Activated CD8-positive, alpha-beta memory T cell treated with anti-CD3 and anti-CD28 coated beads, Interleukin-2, amount 50 U/mL, for 1 hour (primary cell): ENCODE measurements around the gene DOK3.

ENCODE experiments used
- DNase-seq: peaks from one replicate; pipeline ENCODE4 v3.0.0-alpha.2; 2020; ENCODE audit errors: extremely low read depth

The DOK3 gene, protein sequence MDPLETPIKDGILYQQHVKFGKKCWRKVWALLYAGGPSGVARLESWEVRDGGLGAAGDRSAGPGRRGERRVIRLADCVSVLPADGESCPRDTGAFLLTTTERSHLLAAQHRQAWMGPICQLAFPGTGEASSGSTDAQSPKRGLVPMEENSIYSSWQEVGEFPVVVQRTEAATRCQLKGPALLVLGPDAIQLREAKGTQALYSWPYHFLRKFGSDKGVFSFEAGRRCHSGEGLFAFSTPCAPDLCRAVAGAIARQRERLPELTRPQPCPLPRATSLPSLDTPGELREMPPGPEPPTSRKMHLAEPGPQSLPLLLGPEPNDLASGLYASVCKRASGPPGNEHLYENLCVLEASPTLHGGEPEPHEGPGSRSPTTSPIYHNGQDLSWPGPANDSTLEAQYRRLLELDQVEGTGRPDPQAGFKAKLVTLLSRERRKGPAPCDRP

DNA sequence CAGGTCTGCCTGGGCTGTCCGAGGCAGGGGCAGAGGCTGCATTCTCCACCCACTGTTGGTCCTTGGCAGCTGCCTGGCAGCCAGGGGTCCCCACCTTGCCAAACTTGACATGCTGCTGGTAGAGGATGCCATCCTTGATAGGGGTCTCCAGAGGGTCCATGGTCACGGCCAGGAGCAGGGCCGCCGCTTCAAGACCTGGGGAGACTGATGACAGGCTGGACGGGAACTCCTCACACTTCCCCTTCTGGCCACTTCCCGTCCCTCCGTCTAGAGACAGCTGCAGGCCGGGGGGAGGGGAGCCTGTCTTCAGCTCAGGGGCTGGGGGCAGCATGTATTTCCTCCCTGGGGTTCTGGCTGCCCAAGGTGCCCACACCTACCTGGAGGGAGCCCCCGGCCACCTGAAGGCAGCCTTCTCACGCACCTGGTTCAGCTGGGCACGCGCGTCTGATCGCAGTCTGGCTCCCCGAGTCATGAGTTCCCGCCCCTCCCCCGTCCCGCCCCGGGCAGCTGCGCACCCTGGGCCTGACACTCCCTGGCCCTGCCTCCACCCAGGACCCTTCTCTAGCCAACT is at the start of gene DOK3:
TSS of gene DOK3 (minus strand) at position 446 of the 571 bp plus-strand sequence. CDS start at position 160, 286 bp downstream.
- DNase-seq = no peak

DNA sequence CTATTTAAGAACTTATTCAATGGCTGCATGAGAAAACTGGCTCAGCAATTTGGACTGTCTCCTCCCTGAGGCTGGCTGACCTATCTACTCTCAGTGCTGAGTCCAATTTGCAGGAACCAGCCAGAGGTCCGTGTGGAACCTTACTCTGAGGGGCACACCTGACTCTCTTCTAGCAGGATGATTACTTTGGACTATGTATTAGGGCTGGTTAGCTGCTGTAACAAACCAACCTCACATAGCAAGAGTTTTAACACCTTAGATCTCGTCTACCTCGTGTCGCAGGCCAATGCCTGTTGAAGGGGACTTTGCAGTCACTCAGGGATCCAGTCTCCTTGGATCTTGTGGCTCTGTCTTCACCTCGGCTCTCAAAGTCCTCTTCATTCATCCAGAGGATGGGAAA is 48.2 kb upstream of the DOK3 start:
- DNase-seq = no peak

DNA sequence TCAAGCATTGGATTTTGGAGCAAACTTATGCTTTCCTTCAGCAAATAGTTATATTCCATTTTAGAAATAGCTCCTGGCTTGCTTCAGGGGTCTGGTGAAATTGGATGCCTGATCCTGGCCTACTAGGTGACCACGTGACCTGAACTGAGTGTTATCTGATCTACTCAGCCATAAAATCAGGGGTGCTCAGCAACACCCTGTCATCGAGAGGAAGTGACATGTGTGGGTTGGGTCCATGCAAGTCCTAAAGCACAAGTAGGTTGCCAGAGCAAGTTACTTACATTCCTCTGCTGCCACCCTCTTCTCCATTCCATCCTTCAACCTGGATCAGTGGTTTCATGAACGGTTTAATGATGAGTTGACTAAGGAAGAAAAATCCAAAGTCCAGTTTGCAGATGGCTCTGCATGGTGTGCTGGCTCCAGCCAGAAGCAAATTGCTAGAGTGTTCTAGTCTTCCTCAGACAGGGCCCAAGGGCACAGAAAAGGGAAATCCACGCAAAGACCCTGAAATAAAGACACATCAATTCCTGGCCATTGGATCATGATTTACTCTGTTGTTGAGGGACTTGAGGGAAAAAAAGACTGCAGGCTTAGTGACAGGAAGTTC is 47.5 kb upstream of the DOK3 start:
- DNase-seq = no peak

DNA sequence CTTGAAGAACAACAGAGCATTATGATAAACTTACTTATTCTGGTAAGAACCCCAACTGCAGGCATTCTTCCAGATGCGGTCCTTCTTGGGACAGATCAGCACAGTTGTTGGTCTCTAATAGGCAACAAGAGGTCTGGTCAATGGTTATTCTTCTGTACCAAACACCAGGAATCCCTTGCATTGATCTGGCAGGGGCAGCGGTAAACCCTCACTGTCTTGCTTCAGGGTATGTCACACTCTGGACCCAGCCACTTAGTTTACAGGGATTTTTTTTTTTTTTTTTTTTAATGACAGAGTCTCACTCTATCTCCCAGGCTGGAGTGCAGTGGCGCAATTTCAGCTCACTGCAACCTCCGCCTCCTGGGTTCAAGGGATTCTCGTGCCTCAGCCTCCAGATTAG is 46.0 kb upstream of the DOK3 start:
- DNase-seq = no peak

DNA sequence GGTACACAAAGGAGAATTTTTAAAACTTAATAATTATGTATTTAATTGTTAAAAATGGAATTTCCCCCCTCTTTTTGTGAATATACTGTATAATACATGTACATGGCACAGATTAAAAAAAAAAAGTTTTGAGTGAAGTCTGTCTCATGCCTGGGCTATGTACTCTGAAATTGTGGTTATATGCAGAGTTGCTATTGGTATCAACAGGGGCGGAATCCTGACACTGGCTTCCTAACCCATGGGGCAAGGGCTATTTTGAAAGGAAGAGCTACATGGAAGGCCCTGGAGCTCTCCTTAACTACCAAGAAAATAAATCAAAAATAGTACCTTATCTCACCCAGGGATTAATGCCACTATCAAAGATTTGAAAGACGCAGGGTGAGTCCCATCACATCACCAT is 45.6 kb upstream of the DOK3 start:
- no peak for DNase-seq

DNA sequence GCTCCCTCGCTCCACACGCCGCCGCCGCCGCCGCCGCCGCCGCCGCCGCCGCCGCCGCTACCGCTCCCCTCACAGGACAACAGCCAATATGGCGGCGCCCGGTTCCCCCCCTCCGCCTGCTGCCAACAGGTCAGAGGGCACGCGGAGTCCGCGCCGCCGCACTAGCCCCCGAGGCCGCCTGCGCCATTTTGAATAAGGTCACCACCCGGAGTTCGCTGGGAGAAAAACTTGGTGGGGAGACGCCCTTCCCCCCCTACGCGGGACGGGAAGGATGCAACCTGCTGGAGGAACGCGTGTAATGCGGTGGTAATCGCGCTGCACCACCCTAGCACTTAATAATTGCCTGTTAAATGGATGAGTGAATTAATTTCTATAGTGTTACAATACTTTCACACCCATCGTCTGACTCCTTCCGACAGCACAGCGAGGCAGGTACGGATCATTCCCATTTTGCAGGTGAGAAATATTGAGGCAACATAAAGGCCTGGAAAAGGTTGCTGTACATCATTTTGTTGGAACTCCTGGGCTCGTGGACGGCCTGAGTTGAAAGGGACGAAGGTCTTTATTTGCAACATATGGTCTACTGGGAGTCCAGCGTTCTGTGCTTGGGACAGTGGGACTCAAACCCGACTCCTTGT is 45.0 kb upstream of the DOK3 start, which contains the start of gene FAM193B:
TSS of gene FAM193B (minus strand) at position 90 of the 638 bp plus-strand sequence. CDS start 105 bp downstream, outside the sequence.
- DNase-seq = peak; percentile 79

DNA sequence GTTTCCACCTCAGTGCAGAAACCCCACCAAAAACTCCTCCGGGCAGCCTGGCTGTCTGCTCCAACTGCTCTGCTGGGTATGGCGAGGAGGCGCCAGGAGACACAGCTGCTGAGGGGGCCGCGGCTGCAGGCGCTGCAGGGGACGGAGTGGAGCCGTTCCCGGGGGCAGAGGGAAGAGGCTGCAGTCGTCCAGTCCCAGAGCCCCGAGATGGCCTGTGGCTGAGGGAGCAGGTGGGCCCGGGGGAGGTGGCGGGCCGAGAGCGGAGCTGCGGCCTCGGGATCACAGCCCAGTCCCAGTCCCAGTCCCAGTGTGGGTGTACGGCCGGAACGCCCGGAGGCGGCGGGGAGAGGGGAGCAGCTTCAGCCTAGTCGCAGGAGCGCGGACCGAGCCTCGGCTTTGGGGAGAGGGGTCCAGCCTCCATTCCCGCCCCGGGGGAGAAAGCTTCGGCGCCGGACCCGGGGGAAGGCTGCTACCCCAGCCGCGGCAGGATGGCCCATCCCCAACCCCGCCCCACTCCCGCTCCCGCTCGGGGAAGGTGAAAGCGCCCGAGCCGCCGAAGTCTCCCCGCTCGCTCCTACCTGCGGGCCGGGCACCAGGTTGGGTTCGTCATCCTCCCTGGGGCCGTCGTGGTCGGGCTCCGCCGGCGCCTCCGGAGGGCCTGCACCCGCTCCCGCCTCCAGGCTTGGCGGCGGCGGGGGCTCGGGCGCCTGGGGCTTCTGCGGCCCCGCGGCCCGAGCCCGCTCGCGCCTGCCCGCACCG is 44.2 kb upstream of the DOK3 start:
- no peak for DNase-seq

DNA sequence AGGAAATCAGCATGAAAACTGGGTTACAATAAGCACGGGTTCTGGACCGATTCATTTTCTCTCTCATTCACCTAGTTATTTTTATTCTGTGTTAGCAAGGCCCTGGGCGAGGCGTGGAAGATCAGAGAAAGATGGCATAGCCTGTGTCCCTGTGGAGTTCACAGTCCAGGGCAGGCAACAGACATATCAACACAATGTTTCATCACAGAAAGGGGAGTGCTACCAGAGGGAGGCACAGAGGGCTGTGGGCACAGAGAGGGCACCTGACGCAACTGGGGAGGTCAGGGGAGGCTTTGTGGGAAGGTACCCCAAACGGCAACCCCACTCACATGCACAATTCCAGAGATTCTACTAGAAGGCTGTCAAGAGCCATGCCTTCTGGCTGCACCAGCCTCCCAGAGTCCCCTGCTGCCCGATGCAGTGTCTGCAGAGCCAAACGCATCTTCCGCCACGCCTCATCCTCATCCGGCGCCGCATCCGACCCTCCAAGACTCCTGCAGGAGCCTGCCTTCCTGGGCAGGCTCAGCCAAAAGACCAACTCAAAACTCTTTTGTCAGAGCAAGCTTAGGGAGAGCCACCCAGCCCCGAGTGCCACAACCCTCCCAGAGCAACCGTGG is 43.3 kb upstream of the DOK3 start:
- DNase-seq = no peak

DNA sequence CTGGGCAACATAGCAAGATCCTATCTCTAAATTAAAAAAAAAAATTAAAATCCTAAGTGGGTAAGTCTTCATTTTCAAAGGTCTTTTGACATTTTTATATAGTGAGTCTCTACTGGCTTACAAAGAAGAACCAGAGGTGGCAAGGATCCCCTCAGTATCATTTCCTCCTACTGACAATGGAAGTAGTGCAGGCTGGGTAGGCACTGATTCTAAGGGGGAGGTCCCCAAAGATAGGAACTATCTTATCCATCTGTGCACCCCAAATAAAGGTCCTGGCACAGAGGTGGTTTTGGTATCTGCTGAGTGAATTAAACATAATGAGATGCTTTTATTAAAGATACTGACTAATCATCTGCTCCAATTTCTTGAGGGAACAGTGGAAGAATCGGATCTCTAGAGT is 40.5 kb upstream of the DOK3 start:
- no peak for DNase-seq

DNA sequence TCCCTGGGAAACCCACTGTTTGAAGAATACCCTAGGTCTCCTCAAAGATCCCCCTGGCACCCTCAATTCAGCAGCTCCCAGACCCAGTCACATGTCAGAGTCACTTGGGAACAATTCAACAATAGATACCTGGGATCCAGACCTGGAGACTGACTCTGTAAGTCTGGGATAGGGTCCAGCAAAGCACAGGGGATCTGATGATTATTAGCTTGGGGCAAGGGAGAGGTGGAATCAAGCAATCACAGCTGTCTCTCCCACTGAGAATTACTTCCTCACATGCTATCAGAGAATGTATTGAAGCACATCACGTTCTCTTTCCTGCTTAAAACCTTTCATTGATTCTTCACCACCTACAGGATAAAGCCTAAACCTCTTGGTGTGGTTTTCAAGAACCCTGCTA is 38.9 kb upstream of the DOK3 start:
- no peak for DNase-seq

DNA sequence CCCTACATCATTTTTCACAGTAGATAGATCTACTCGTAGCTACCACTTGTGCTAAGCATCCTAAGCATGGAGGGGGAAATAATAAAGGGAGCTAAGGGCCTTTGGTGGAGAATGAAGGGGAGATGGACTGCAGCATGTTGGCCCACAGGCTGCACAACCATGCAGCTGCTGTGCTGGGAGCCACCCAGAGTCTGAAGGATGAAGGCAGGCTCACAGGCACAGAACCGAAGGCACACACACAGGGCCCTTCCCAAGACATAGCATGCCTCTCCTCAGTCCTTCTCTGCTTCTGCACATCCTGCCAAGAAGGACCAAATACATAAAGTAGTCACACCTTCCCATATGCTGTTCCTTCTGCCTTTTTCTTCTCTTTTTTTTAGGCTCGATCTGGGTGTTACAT is 38.1 kb upstream of the DOK3 start:
- DNase-seq = no peak

DNA sequence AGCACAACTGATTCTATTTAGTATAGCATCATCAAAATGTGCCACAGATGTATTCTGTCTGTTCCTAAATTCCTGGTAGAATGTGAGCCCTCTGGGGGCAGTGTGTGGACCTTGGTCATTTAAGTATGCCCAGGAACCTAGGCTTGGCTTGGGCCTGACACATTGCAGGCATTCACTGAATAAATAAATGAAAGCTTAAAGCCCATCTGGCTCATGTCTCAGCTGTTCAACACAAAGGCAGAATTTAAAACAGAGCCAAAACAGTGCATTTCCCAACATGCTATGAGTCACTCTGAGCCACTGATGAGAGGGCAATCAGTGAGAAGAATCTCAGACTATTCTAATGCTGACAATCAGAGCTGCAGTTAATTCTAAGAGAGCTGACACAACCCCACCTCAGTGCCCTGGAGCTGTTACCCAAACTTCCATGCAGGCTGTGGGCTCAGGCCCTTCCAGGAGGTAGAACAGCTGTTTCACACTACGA is 36.7 kb upstream of the DOK3 start:
- DNase-seq = no peak

DNA sequence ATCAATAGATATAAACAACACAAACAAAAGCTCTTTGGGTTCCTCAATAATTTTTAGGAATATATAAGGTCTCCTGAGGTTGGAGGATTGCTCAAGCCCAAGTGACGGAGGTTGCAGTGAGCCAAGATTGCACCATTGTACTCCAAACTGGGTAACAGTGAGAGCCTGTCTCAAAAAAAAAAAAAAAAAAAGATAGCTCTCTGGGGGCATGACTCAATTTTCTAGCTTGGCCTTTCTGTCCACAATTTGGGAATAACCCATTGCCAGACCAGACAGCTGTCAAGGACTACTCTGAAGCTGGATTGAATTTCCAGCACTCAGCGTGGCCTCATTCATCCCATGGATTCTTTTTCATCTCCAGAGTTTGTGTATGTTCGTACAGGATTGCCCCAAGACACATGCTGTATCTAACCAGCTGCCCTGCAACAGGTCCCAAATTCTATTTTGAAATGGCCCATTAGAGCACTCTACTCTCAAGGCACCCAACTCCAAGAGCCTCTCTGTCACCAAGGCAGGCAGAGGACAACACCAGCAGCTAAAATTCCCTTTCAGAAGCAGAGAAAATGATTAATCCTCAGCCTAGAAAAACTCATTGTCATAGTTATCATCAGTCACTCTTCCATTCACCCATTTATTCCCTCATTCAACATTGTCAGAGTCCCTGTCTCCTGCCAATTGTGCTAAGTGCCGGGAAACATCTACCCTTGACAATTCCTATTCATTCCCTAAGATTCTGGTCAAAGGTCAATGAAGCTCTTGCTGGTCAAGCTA is 36.0 kb upstream of the DOK3 start:
- no peak for DNase-seq

DNA sequence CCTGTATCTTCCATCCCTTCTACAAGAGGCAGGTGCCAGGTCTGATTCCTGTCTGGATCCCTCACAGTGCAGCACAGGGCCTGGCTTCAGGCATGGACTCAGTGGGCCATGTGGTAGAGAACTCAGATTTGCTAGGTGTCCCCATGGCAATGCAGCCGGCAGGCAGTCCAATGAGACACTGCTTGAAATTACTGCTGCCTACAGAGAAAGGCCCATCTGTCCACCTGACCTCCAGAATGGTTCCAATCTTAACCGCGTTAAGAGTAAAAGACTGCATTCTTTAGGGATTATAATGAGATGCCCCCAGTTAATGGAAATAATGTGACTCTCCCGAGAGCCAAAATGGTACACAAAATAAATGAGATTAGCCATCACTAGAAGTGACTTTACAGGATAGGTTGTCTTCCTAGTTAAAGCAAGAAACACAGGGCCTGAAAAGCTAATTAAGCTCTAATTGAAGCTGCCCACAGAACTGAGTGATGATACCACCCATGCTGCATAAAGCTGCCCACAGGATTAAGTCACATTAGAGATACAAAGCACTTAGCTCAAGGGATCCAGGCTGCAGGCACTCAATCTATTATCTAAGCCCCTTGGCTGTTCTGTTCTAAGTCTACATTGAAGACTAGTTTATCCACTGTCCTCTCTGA is 33.3 kb upstream of the DOK3 start:
- no peak for DNase-seq

DNA sequence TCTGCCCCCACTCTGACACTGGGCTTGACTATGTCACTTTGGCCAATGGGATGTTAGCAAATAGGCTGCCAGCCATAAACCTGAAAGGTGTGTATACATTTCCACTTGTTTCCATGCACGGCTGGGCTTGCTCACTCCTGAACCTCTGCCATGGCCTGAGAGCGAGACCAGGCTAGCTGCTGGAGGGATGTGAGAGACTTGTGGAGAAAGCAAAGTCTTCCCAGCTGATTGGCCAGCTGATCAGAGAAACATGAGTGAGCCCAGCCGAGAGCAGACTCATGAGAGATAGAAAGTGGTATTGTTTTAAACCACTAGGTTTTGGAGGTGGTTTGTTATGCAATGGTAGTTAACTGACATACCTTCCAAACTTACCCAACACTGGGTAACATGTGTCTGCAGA is 30.8 kb upstream of the DOK3 start:
- DNase-seq = no peak

DNA sequence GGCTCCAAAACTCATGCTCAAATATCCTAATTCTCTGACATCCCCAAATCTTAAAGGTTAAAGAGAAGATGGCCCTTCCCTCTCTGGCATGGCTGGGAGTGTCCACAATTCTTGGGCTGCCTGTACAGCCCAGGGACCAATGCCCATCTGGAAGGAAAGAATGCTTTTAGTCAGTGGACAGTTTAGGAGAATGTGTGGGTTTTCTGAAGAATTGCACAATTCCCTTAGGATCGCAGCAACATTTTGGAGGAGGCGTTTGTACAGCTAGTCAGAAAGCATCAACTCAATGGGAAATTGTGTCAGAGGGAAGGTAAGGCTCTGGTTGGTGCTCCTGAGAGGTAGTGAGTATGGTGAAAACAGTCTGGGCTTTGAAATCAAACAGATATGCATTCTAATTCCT is 29.8 kb upstream of the DOK3 start:
- DNase-seq = no peak

DNA sequence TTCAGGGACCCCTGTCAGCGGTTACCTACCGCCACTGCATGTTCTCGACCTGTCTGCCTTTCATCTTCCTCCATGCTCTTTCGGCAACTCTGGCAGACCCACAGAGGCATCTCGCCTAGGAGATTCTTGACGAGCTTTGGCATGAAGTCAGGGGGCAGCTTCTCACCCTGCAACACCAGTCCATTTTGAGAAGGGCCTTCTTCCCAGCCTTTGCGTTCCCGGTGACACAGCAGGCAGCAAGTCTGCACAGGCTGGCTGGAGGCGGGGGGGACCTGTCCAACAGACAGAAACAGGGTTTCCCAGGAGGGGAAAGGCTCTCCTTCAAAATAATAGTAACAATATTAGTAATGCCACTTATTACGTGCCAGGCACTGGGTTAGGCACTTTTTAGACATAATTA is 29.2 kb upstream of the DOK3 start:
- no peak for DNase-seq

DNA sequence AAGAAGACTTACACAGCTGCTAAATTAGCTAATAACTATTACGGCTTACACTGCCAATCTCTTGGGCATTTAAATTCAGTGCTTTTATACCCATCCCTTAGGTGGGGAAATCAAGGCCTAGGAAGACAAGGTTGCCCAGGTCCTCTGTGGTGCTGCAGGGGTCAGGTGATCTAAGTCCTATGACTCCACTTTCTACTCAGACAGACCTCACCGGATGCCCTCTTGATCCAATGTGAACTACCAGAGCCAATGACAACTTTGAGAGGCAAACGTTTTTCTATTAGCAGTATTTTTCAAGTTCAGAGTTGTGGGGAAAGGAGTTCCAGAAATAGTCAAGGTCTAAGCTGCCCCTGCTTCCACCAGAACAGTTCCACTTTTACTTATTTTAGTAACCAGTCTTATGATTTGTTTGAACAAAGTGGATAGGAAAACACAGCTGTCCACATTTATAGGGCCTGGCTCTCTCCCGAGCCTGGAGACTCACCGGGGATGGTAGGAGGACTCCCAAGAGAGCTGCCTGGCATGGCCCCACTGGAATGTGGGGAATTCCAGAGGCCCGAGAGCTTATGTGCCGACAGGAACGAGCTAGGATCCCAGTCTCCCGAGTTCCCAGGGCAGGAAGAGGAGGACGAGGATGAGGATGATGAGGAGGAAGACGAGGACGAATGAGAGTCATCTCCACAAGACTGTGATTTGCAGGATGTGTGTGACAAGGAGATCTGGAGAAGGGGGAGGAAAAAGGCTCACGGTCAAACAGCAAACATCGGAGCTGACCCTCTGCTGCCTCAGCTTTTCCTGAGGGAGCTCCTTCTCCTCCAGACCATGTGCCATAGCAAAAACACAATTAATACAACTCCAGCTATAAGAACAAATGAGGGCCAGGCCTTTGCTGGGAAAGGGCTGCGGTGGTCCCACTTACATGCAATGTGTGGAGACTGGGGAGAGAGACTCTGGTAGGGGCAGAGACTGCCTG is 28.0 kb upstream of the DOK3 start:
- DNase-seq = no peak

DNA sequence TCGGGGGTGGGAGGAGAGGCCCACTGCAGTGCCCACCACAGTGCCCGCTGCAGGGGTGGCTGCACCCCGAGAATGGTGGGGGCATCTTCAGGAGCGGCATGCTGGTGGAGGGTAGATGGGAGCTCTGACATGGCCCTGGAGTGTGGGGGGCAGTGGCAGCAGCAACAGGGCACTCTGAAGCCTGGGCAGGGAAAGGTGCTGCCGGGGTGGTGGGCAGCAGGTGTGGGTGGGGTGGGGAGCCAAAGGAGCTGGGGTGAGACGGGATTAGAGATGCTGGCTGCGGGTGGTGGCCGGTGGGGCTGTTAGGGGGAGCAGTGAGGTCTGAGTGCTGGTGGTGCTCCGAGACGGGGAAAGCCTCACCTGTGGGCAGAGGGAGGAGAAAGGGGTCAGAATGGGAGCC is 26.8 kb upstream of the DOK3 start:
- DNase-seq = no peak
